Epidermal melanocyte (primary cell): Measurements from ENCODE around the gene ERICH3.

Source experiments
- DNase-seq: peaks from one replicate; pipeline ENCODE4 v3.0.0; 2011; ENCODE audit warnings: low spot score; ENCODE audit not compliant: insufficient read length

Gene ERICH3

GRCh38 chr1:74587888-74588287 is 85.7 kb downstream of the ERICH3 start:
- DNase-seq: no peak

GRCh38 chr1:74586253-74586897 is 87.2 kb downstream of the ERICH3 start:
- no peak for DNase-seq

GRCh38 chr1:74584185-74584584 is 89.4 kb downstream of the ERICH3 start:
- no peak for DNase-seq

- DNase-seq: no peak
Observed at GRCh38 chr1:74583397-74583796, 90.2 kb downstream of the ERICH3 start.

- no peak for DNase-seq
Observed at GRCh38 chr1:74579425-74579824, 94.2 kb downstream of the ERICH3 start.

DNA sequence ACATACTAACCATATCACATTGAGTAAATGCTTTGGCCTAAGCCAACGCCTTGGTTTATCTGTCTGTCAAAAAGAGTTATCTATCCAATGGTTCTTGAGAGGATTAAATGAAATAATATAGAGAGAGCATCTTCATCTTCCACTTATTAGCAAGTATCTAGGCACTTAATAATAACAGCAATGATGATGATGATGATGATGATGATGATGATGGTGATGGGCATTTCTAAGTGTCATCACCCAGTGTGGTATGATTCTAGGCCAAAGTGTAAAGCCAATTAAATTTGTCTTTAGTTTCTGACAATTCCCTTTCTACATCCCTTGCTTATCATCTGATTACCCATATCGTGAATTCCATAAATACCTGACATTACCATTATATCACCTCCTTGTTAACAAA is 95.5 kb downstream of the ERICH3 start:
- DNase-seq: no peak

DNA sequence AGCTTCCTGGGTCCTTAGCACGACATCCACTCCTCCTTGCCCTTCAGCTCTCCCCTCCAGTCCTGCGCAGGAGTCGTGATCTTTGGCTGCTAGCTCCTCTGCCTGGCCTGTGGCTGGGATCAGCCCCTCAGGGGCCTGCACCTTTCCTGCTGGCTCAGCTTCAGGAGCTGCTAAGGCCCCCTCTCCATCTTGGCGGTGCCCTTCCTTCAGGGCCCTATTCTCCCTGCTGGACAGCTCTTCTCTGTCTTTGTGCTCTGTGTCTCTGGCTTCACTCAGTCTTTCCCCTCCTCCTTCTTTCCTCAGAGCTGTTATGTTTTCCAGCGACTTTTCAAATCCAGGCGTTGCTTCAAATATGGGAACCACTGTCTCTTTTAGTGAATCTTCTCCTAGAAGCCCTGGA is 101.7 kb downstream of the ERICH3 start:
- no peak for DNase-seq

DNA sequence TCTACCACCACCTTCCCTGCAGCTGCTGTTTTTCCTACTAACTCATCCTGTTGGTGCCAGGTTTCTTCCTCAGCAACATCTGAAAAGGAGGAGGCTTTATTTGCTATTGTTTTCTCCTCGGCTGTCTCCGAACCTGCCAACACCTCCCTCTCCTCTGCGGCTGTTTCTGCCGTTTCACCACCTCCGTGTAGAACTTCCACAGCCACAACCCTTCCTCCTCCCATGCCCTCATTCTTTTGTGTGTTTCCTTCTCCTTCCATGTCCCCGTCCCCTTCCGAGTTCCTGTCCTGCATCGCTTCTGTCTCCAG is 102.1 kb downstream of the ERICH3 start:
- DNase-seq: no peak

GRCh38 chr1:74570797-74571492 is 102.6 kb downstream of the ERICH3 start:
- no peak for DNase-seq

DNA sequence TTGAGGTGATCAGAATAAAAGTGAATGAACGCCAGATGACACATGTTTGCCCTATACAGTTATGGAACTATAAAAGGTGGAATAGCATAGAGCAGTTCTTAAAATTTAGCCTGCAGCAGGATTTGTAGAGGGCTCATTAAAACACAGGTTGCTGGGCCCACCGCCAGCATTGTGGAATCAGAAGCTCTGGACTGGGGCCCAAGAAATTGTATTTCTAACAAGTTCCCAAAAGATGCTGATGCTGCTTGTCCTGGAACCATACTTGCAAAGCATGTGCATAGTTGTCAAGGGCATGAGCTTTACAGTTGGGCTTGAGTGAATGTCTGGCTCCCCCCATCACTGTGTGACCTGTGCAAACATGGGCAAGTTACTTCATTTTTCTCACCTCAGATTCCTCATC is 123.7 kb downstream of the ERICH3 start:
- no peak for DNase-seq

DNA sequence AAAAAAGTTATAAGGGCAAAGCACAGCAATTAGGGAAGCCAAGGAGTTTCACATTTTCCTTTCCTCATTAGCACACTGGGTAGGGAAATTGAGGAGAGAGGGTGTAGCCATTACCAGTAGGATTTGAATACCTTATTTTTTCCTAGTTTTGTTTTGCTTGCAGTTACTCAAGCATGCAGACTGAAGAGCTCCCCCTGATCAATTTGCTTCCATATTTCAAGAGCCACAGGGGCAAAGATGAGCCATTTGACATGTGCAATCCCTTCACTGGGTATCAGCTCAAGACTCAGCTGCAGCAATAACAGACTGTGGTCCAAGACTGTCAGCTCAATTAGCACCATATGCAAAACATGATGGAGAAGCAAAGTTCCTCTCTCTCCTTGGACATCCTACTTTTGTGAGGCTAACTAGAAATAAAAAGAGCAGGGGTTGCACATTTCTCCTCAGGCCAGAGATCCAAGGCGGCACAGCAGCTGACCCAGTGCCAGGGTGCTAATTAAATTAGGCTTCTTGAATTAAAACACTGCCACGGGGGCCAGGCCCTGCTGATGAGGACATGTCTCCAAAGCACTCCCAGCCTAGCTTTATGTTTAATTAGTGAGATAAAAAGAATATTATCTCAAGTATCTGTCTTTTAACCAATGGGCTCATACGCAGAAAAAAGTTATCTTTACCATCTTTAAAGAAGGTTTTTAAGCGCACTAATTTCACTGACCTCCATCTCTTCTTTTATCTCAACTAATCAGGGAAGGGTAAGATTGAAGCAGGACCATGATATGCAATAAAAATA is 124.4 kb downstream of the ERICH3 start:
- DNase-seq: no peak

DNA sequence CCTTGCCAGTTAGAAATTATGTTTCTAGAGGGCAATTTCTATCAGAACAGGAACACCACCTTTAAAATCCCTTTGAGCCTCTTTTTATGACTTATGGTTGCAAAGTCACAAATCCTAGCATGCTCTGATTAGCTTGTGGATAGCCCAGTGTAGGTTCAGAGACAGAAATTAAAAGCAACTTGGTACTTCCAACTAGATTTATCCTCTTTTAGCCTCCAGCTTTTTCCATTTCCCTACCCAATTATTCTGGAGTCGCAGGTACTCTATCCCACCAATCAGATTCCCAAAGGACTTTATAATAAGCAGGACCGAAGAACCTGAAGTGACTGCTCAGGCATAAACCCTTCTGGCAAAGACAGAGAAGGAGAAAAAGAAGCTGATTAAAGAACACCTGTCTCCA is 127.8 kb downstream of the ERICH3 start:
- DNase-seq: no peak

- peak; percentile 34 for DNase-seq
Observed at GRCh38 chr1:74534241-74534640, 139.4 kb downstream of the ERICH3 start.

GRCh38 chr1:74531796-74532195 is 141.8 kb downstream of the ERICH3 start:
- DNase-seq: no peak

DNA sequence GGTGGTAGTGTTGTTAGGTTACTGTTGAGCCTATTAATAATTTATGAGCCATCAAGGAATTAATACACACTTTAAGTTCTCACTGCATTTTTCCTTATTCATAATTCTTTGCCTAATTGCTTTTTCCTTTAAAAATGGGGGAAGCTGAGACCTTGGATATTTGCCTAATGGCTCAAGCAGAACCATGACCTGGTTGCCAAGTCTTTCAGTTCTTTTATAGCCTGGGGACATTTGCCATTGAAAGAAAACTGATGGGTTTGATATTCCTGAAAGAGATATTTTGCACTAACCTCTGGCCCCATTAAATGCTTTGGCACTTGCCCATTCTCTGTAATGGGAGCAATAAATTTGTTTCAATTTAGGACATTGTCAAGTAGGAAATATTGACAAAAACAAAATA is 142.7 kb downstream of the ERICH3 start:
- no peak for DNase-seq

- no peak for DNase-seq
Observed at GRCh38 chr1:74528123-74528522, 145.5 kb downstream of the ERICH3 start.

GRCh38 chr1:74526708-74527107 is 146.9 kb downstream of the ERICH3 start:
- no peak for DNase-seq

- DNase-seq: no peak
Observed at GRCh38 chr1:74523873-74524480, 149.6 kb downstream of the ERICH3 start.

DNA sequence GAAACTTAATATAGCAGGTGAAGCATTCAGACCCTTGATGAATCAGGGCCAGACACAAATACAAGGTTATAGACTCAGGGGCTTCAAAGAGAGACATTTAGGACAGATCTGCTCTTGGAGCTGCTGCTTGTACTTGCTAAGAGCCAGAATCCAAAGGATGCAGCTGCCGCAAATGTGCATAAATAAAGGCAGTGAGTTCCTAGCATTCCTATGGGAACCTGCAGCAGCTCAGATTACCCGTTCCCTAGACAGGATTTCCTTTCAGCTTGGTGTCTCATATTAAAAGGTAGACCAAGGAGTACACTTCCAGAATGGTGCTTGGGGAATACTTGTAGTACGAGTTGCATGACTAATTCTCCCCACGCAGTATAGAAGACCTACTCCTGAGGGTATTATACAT is 151.4 kb downstream of the ERICH3 start:
- no peak for DNase-seq
